ES-I3 (cell line): ENCODE results near the gene WIPF2.

ENCODE experiments used
- H3K36me3 ChIP-seq: 2 replicates; pipeline ENCODE4 v1.6.1; 2013; ENCODE audit warnings: mild to moderate bottlenecking, low read length, control low read depth, moderate library complexity; ENCODE audit not compliant: insufficient read depth
- H3K4me1 ChIP-seq: 2 replicates; pipeline ENCODE4 v1.6.1; 2013; ENCODE audit warnings: mild to moderate bottlenecking, control low read depth, low read length; ENCODE audit not compliant: insufficient read depth
- H3K9ac ChIP-seq: 2 replicates; pipeline ENCODE4 v1.6.1; 2013; ENCODE audit warnings: low read depth, mild to moderate bottlenecking, low read length, moderate library complexity
- H3K9me3 ChIP-seq: 2 replicates; pipeline ENCODE4 v1.6.1; 2013; ENCODE audit warnings: mild to moderate bottlenecking, low read length, moderate library complexity; ENCODE audit not compliant: control insufficient read depth, insufficient read depth

The WIPF2 gene

GRCh38 chr17:40248507-40248906, 29.4 kb downstream of the WIPF2 start:
- no peak overlapping the region for H3K9ac ChIP-seq
- H3K36me3 ChIP-seq = no peaks in the 10 kb centered on the region
- no peaks in the 10 kb centered on the region for H3K4me1 ChIP-seq
- no peaks in the 10 kb centered on the region for H3K9me3 ChIP-seq

DNA sequence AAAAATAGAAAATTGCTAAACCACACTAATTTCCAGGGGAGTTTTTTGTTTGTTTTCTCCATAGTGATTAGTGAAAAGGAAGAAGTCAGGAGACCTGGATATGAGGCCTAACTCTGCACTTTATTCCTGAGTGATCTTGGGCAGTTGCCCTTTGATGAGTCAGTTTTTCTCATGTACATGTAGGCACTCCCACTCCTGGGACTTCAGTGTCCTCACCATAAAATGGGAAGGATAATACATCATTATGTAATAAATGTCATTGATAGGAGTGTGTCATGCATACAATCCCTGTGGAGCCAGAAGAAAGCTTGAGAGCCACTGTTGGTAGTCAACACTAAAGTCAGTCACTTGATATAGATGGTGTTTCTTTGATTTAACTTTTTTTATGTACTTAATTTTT, 32.5 kb downstream of the WIPF2 start:
- Histone ChIP-seq H3K9ac (no peak overlapping the region), H3K36me3 (no peaks in the 10 kb centered on the region), H3K4me1 (no peaks in the 10 kb centered on the region), H3K9me3 (no peaks in the 10 kb centered on the region)

DNA sequence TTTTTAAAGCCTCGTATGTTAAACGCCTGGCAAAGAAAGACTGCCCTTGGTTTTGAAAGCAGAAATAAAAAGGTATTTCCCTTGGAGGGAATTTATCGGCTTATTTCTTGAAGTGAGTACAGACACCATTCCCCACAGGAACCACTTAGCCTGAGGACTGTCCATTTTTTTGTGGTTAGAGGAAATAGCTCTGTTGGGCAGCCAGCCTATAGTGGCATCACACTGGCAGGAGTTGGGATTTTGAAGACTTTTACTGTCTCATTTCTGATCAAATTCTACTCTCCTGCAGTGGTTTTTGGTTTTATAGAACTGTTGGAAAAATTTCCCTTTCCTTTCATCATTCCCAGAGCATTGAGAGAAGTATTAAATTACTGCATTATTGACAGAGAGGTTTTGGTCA, 34.5 kb downstream of the WIPF2 start:
- no peaks in the 10 kb centered on the region for H3K9me3 ChIP-seq
- no peaks in the 10 kb centered on the region for H3K4me1 ChIP-seq
- H3K9ac ChIP-seq = no peak overlapping the region
- H3K36me3 ChIP-seq = no peaks in the 10 kb centered on the region

- Histone ChIP-seq H3K36me3 (no peaks in the 10 kb centered on the region), H3K4me1 (no peaks in the 10 kb centered on the region), H3K9me3 (no peaks in the 10 kb centered on the region), H3K9ac (no peak overlapping the region)
These were observed 40.4 kb downstream of the WIPF2 start for GRCh38 chr17:40259505-40259904.

- Histone ChIP-seq H3K9me3 (no peaks in the 10 kb centered on the region), H3K36me3 (no peaks in the 10 kb centered on the region), H3K9ac (no peak overlapping the region), H3K4me1 (no peaks in the 10 kb centered on the region)
These were observed 41.4 kb downstream of the WIPF2 start for GRCh38 chr17:40260528-40260927.

- Histone ChIP-seq H3K36me3 (no peaks in the 10 kb centered on the region; the same call in 1 of the 2 replicates), H3K9me3 (no peaks in the 10 kb centered on the region), H3K9ac (no peak overlapping the region), H3K4me1 (no peaks in the 10 kb centered on the region)
These were observed 45.5 kb downstream of the WIPF2 start for GRCh38 chr17:40264458-40265185.

DNA sequence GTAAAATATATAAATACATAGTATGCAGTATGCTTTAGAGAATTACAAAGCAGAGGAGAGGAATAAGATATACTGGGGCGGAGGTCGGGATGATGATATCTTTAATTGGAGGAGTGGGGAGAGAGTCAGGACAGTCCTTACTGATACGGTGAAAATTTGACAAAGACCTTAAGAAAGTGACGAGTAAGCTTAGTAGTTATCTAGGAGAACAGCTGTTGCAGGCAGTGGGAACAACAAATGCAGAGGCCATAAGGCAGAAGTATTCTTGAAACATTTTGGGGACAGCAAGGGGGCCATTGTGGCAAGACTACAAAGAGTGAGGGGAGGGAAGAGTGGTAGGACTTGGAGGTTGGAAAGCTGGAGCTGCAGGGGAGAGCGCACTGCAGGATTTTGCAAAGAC, 46.2 kb downstream of the WIPF2 start:
- no peak overlapping the region for H3K9ac ChIP-seq
- no peaks in the 10 kb centered on the region for H3K9me3 ChIP-seq
- H3K4me1 ChIP-seq = no peaks in the 10 kb centered on the region
- H3K36me3 ChIP-seq = no peaks in the 10 kb centered on the region; the same call in 1 of the 2 replicates

- H3K4me1 ChIP-seq = no peaks in the 10 kb centered on the region
- H3K9ac ChIP-seq = no peak overlapping the region
- H3K36me3 ChIP-seq = peaks cover 3% of the 10 kb centered on the region; the same call in 1 of the 2 replicates
- H3K9me3 ChIP-seq = no peaks in the 10 kb centered on the region
These were observed 47.8 kb downstream of the WIPF2 start for GRCh38 chr17:40266882-40267281.

GRCh38 chr17:40268141-40268712, 49.1 kb downstream of the WIPF2 start:
- peaks cover 3% of the 10 kb centered on the region; the same call in 1 of the 2 replicates for H3K36me3 ChIP-seq
- H3K9ac ChIP-seq = no peak overlapping the region
- no peaks in the 10 kb centered on the region for H3K9me3 ChIP-seq
- no peaks in the 10 kb centered on the region for H3K4me1 ChIP-seq

DNA sequence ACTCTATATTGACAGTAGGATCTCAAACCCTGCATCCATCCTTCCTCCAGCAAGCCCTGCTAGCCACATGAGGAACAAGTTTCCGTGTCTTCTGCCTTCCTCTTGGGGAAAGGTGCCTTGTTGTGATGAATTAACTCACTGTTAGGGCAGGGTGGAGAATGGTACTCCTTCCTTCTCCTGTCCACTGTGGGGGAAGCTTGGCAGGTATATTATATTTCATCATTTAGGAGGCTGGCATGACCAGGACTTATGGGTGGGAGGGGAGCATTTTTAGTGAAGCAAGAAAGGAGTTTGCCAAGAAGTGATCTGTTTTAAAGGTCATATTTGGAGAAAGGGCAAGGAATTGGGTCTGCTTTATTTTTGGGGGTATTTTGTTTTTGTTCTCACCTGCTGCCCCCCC, 59.3 kb downstream of the WIPF2 start:
- no peak overlapping the region for H3K9ac ChIP-seq
- H3K36me3 ChIP-seq = peaks cover 11% of the 10 kb centered on the region
- no peaks in the 10 kb centered on the region for H3K9me3 ChIP-seq
- peaks cover 15% of the 10 kb centered on the region for H3K4me1 ChIP-seq

DNA sequence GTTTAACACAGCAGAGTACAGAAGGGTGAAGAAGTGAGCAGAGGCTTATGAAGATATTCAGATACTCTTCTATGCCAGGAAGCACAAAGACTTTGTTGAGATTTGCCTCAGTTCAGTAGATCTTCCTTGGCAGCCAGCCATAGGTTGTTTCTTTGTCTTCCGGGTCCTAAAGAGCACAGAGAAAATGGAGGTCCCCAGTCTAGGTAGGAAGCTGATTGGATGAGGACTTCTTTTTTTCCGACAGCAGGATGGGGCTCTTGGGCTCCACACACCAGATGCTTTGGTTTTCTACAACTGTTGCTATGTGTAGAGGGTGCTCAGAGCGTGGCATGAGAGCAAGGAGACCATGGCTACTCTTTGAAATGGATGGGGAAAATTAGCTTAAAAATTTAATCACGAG, 60.3 kb downstream of the WIPF2 start:
- Histone ChIP-seq H3K9me3 (no peaks in the 10 kb centered on the region), H3K9ac (no peak overlapping the region), H3K4me1 (peaks cover 15% of the 10 kb centered on the region), H3K36me3 (peaks cover 7% of the 10 kb centered on the region; the same call in 1 of the 2 replicates)

GRCh38 chr17:40281663-40282062, 62.6 kb downstream of the WIPF2 start:
- Histone ChIP-seq H3K36me3 (peaks cover 7% of the 10 kb centered on the region; the same call in 1 of the 2 replicates), H3K9me3 (no peaks in the 10 kb centered on the region), H3K9ac (no peak overlapping the region), H3K4me1 (peaks cover 15% of the 10 kb centered on the region)

- Histone ChIP-seq H3K9ac (no peak overlapping the region), H3K9me3 (no peaks in the 10 kb centered on the region), H3K4me1 (peaks cover 15% of the 10 kb centered on the region), H3K36me3 (peaks cover 6% of the 10 kb centered on the region; the same call in 1 of the 2 replicates)
These were observed 64.6 kb downstream of the WIPF2 start for GRCh38 chr17:40283662-40284061.

GRCh38 chr17:40284085-40284713, 65.1 kb downstream of the WIPF2 start:
- H3K4me1 ChIP-seq = peaks cover 15% of the 10 kb centered on the region
- no peaks in the 10 kb centered on the region for H3K9me3 ChIP-seq
- H3K36me3 ChIP-seq = peaks cover 2% of the 10 kb centered on the region; the same call in 1 of the 2 replicates
- no peak overlapping the region for H3K9ac ChIP-seq

GRCh38 chr17:40286473-40286872, 67.4 kb downstream of the WIPF2 start:
- Histone ChIP-seq H3K36me3 (peaks cover 7% of the 10 kb centered on the region), H3K9me3 (no peaks in the 10 kb centered on the region), H3K9ac (no peak overlapping the region), H3K4me1 (peaks cover 10% of the 10 kb centered on the region)
